H1 (cell line): ENCODE data around the gene OR8D4. TPM values are rescaled to one million over a fixed set of nuclear protein-coding genes. Genes with fewer than 3 reads are reported as not detected.

Experiments used
- CTCF ChIA-PET: fragments of 300-600 bp; sonication (Branson Sonifier 250); formaldehyde crosslinking; loops from one replicate; lab custom pipeline; 2021; ENCODE audit not compliant: partially characterized antibody; lab: Charles Lee
- POLR2A ChIA-PET: fragments of 300-600 bp; sonication (Branson Sonifier 250); formaldehyde crosslinking; loops from one replicate; lab custom pipeline; 2021; ENCODE audit warnings: inconsistent platforms; ENCODE audit not compliant: partially characterized antibody; lab: Charles Lee
- DNase-seq, 2 experiments: peaks; one replicate each; pipeline versions ENCODE4 v3.0.0 to v3.0.0-alpha.2; 2010 to 2022; ENCODE audit warnings: low spot score in 2 of 2, low read depth in 1 of 2, mixed read lengths in 1 of 2
- FAIRE-seq: peaks from 2 replicates; lab custom pipeline; 2011; peaks lifted over from hg19 to GRCh38; lab: Jason Lieb, UNC
- H2AFZ ChIP-seq: 2 replicates; pipeline ENCODE4 v1.8.1; 2012; ENCODE audit warnings: low read length, inconsistent platforms
- H2AK5ac ChIP-seq: 2 replicates; pipeline ENCODE4 v1.6.1; 2013; ENCODE audit warnings: low read depth, low read length
- H2BK120ac ChIP-seq: replicated peaks from 2 replicates; pipeline ENCODE3; 2013; ENCODE audit warnings: low read depth, low read length, inconsistent platforms
- H2BK12ac ChIP-seq: 2 replicates; pipeline ENCODE4 v1.6.1; 2013; ENCODE audit warnings: low read depth, low read length
- H2BK15ac ChIP-seq: 2 replicates; pipeline ENCODE4 v1.6.1; 2013; ENCODE audit warnings: low read length
- H2BK20ac ChIP-seq: 2 replicates; pipeline ENCODE4 v1.6.1; 2013; ENCODE audit warnings: low read length
- H2BK5ac ChIP-seq: 2 replicates; pipeline ENCODE4 v1.6.1; 2013; ENCODE audit warnings: low read depth, low read length
- H3K14ac ChIP-seq: 2 replicates; pipeline ENCODE4 v1.6.1; 2013; ENCODE audit warnings: inconsistent platforms; ENCODE audit not compliant: insufficient read length
- H3K18ac ChIP-seq: 2 replicates; pipeline ENCODE4 v1.6.1; 2013; ENCODE audit warnings: low read length; ENCODE audit errors: extremely low read depth
- H3K23ac ChIP-seq: 2 replicates; pipeline ENCODE4 v1.6.1; 2013; ENCODE audit warnings: inconsistent platforms; ENCODE audit not compliant: insufficient read length
- H3K23me2 ChIP-seq: 2 replicates; pipeline ENCODE4 v1.6.1; 2013; ENCODE audit warnings: low read depth, low read length
- H3K27ac ChIP-seq: 2 replicates; pipeline ENCODE4 v1.6.1; 2011; ENCODE audit warnings: low read depth, low read length, inconsistent platforms
- H3K27me3 ChIP-seq, 4 experiments: replicated peaks in 1 of 4; 1 replicate in 1 of 4; 2 replicates in 3 of 4; pipeline versions ENCODE4 v1.6.1 to v1.8.1; 2011 to 2013; ENCODE audit warnings: low read length in 3 of 4, mild to moderate bottlenecking in 3 of 4, inconsistent platforms in 2 of 4, mixed read lengths in 2 of 4, moderate library complexity in 1 of 4; ENCODE audit not compliant: control insufficient read depth in 3 of 4, insufficient read depth in 3 of 4; ENCODE audit errors: extremely low read depth in 1 of 4
- H3K36me3 ChIP-seq, 4 experiments: 2 replicates each; pipeline versions ENCODE4 v1.6.1 to v1.8.1; 2011 to 2013; ENCODE audit warnings: mild to moderate bottlenecking in 4 of 4, low read length in 3 of 4, moderate library complexity in 2 of 4, control low read depth in 1 of 4, inconsistent platforms in 1 of 4; ENCODE audit not compliant: insufficient read depth in 4 of 4, control insufficient read depth in 2 of 4
- H3K4ac ChIP-seq: replicated peaks from 2 replicates; pipeline ENCODE3; 2013; ENCODE audit warnings: low read length, low read depth, mixed read lengths, inconsistent platforms; ENCODE audit not compliant: insufficient read length
- H3K4me1 ChIP-seq, 4 experiments: replicated peaks in 1 of 4; 1 replicate in 1 of 4; 2 replicates in 3 of 4; pipeline versions ENCODE4 v1.6.1 to v1.8.1; 2011 to 2013; ENCODE audit warnings: low read length in 3 of 4, inconsistent platforms in 2 of 4, mixed read lengths in 1 of 4; ENCODE audit not compliant: insufficient read depth in 4 of 4, control insufficient read depth in 3 of 4
- H3K4me2 ChIP-seq, 2 experiments: 2 replicates each; pipeline versions ENCODE4 v1.6.1 to v1.8.1; 2011 to 2013; ENCODE audit warnings: low read depth in 2 of 2, low read length in 2 of 2, control low read depth in 1 of 2, inconsistent platforms in 1 of 2, mild to moderate bottlenecking in 1 of 2; ENCODE audit not compliant: insufficient read depth in 1 of 2
- H3K4me3 ChIP-seq, 4 experiments: fragments of 200-600, 300-600 bp in 1 of 4; sonication (generic), shearing (Covaris generic), sonication (Bioruptor Twin) in 1 of 4; 2 replicates each; pipeline versions ENCODE4 v1.5.1 to v1.8.1; 2011 to 2016; ENCODE audit warnings: low read length in 4 of 4, low read depth in 3 of 4, control low read depth in 2 of 4, inconsistent platforms in 2 of 4, mild to moderate bottlenecking in 2 of 4, mixed read lengths in 1 of 4, moderate library complexity in 1 of 4; ENCODE audit not compliant: insufficient read depth in 2 of 4; ENCODE audit errors: extremely low read depth in 1 of 4
- H3K56ac ChIP-seq: replicated peaks from 2 replicates; pipeline ENCODE3; 2013; ENCODE audit warnings: low read depth, mild to moderate bottlenecking, mixed read lengths, low read length, inconsistent platforms; ENCODE audit not compliant: insufficient read length
- H3K79me1 ChIP-seq: 2 replicates; pipeline ENCODE4 v1.6.1; 2013; ENCODE audit warnings: low read depth, low read length, control low read depth
- H3K79me2 ChIP-seq, 2 experiments: 2 replicates each; pipeline versions ENCODE4 v1.6.1 to v1.8.1; 2012 to 2013; ENCODE audit warnings: low read length in 2 of 2, mild to moderate bottlenecking in 2 of 2, inconsistent platforms in 1 of 2; ENCODE audit not compliant: insufficient read depth in 2 of 2, control insufficient read depth in 1 of 2
- H3K9ac ChIP-seq, 4 experiments: replicated peaks in 1 of 4; 1 replicate in 1 of 4; 2 replicates in 3 of 4; pipeline versions ENCODE4 v1.6.1 to v1.8.1; 2011 to 2013; ENCODE audit warnings: low read depth in 3 of 4, low read length in 3 of 4, control low read depth in 2 of 4, mild to moderate bottlenecking in 2 of 4, moderate library complexity in 2 of 4, inconsistent platforms in 1 of 4; ENCODE audit errors: extremely low read depth in 1 of 4
- H3K9me3 ChIP-seq, 2 experiments: 2 replicates each; pipeline versions ENCODE4 v1.6.1 to v1.8.1; 2012 to 2013; ENCODE audit warnings: mild to moderate bottlenecking in 2 of 2, moderate library complexity in 2 of 2, control low read depth in 1 of 2, inconsistent platforms in 1 of 2, low read depth in 1 of 2, low read length in 1 of 2, mixed read lengths in 1 of 2; ENCODE audit not compliant: insufficient read depth in 2 of 2
- H4K20me1 ChIP-seq, 2 experiments: replicated peaks in 1 of 2; 2 replicates each; pipeline versions ENCODE3 to v1.8.1; 2011 to 2013; ENCODE audit warnings: inconsistent platforms in 2 of 2, low read length in 2 of 2, mild to moderate bottlenecking in 1 of 2; ENCODE audit not compliant: insufficient read depth in 2 of 2, control insufficient read depth in 1 of 2
- H4K5ac ChIP-seq: 2 replicates; pipeline ENCODE4 v1.6.1; 2013; ENCODE audit warnings: low read length, low read depth, mixed read lengths, inconsistent platforms; ENCODE audit not compliant: insufficient read length
- H4K8ac ChIP-seq: 2 replicates; pipeline ENCODE4 v1.8.0; 2013; ENCODE audit warnings: mild to moderate bottlenecking, moderate library complexity, low read length, inconsistent platforms; ENCODE audit not compliant: insufficient read depth; ENCODE audit errors: extremely low read depth
- H4K91ac ChIP-seq: replicated peaks from 2 replicates; pipeline ENCODE3; 2013; ENCODE audit warnings: low read length, mixed read lengths, inconsistent platforms; ENCODE audit not compliant: insufficient read length
- ATF2 ChIP-seq: IDR thresholded peaks from 2 replicates; pipeline ENCODE4 v1.6.1; 2012; ENCODE audit warnings: low read length, inconsistent platforms
- CEBPB ChIP-seq: IDR thresholded peaks from 2 replicates; pipeline ENCODE4 v1.6.1; 2012; ENCODE audit warnings: low read depth, low read length
- CTBP2 ChIP-seq: IDR thresholded peaks from 2 replicates; pipeline ENCODE4 v1.7.0; 2011; ENCODE audit warnings: borderline replicate concordance, mild to moderate bottlenecking, moderate library complexity, mixed read lengths, low read length; ENCODE audit not compliant: insufficient read depth, insufficient read length
- POLR2A ChIP-seq, 2 experiments: IDR thresholded peaks; 1 replicate in 1 of 2; 2 replicates in 1 of 2; pipeline ENCODE4 v1.6.1; 2011; ENCODE audit warnings: low read depth in 2 of 2, low read length in 2 of 2, mild to moderate bottlenecking in 2 of 2; ENCODE audit errors: control extremely low read depth in 1 of 2
- POLR2AphosphoS5 ChIP-seq: IDR thresholded peaks from 2 replicates; pipeline ENCODE4 v1.6.1; 2011; ENCODE audit warnings: low read depth, low read length
- POU5F1 ChIP-seq: IDR thresholded peaks from 2 replicates; pipeline ENCODE4 v1.6.1; 2011; ENCODE audit warnings: low read depth, mild to moderate bottlenecking, low read length, moderate library complexity
- RXRA ChIP-seq: IDR thresholded peaks from 2 replicates; pipeline ENCODE4 v1.6.1; 2011; ENCODE audit warnings: low read depth, mild to moderate bottlenecking, low read length, moderate library complexity; ENCODE audit not compliant: insufficient read depth
- SIX5 ChIP-seq: IDR thresholded peaks from 2 replicates; pipeline ENCODE4 v1.6.1; 2011; ENCODE audit warnings: mild to moderate bottlenecking, low read depth, low read length
- SRF ChIP-seq: IDR thresholded peaks from 2 replicates; pipeline ENCODE4 v1.6.1; 2011; ENCODE audit warnings: mild to moderate bottlenecking, low read depth, low read length, moderate library complexity
- TCF12 ChIP-seq: IDR thresholded peaks from 2 replicates; pipeline ENCODE4 v1.6.1; 2011; ENCODE audit warnings: low read depth, mild to moderate bottlenecking, low read length
- USF2 ChIP-seq: IDR thresholded peaks from 2 replicates; pipeline ENCODE4 v1.6.1; 2011; ENCODE audit warnings: low read length, improper control_type of control experiment
- polyA plus RNA-seq, 7 experiments: library from polyadenylated mRNA; depleted of rRNA in 3 of 7; stranded (reverse) in 5 of 7; unstranded in 2 of 7; fragments of >200 nt in 5 of 7; fragments of 200-250 nt in 2 of 7; gene quantifications; 1 replicate in 5 of 7; 2 replicates in 1 of 7; 4 replicates in 1 of 7; pipeline versions ENCODE4 v1.2.1 to v1.2.3, GENCODE V29; 2011 to 2013; ENCODE audit warnings: missing spikeins in 2 of 7, mixed read lengths in 2 of 7
- total RNA-seq: library from RNA; stranded (reverse); fragmentation: NEBNext Ultra II Directional; extraction: Animal tissue kit (Norgen Biotek cat#: 25700); gene quantifications from 2 replicates; pipeline ENCODE4 v1.2.1, GENCODE V29; 2021

Gene OR8D4
- total and polyA plus RNA-seq, 2 of the 8 experiments (the other 6 are each of a cell fraction or from before 2014, with no cell fraction given): not detected

- DNase-seq (no peak), FAIRE-seq (no peak)
- H3K9ac ChIP-seq: no peak overlapping the region
- no peak overlapping the region for H4K5ac ChIP-seq
- H3K4ac ChIP-seq: no peak overlapping the region
- no peak overlapping the region for H3K23ac ChIP-seq
- H3K27ac ChIP-seq: no peak overlapping the region
- POLR2A ChIA-PET: no interaction called here
- H2AFZ ChIP-seq: peak overlapping the region; percentile 28; the same call in 1 of the 2 replicates
- no peak overlapping the region for H3K56ac ChIP-seq
- H2BK120ac ChIP-seq: no peak overlapping the region
- H3K18ac ChIP-seq: no peak overlapping the region
- no peak overlapping the region for H2AK5ac ChIP-seq
- CTCF ChIA-PET: no interaction called here
- H4K20me1 ChIP-seq: no peaks in the 10 kb centered on the region
- H3K36me3 ChIP-seq: no peaks in the 10 kb centered on the region
- no peak overlapping the region for H4K8ac ChIP-seq
- H3K4me2 ChIP-seq: no peak overlapping the region
- H2BK12ac ChIP-seq: no peak overlapping the region
- H4K91ac ChIP-seq: no peak overlapping the region
- no peak overlapping the region for H2BK20ac ChIP-seq
- H3K23me2 ChIP-seq: no peaks in the 10 kb centered on the region
- H3K14ac ChIP-seq: no peak overlapping the region
- no peak overlapping the region for H3K4me3 ChIP-seq
- no peak overlapping the region for H2BK5ac ChIP-seq
- H3K79me1 ChIP-seq: no peaks in the 10 kb centered on the region
- H3K4me1 ChIP-seq: no peaks in the 10 kb centered on the region
- H3K79me2 ChIP-seq: no peaks in the 10 kb centered on the region
- H3K27me3 ChIP-seq: no peaks in the 10 kb centered on the region
- no peaks in the 10 kb centered on the region for H3K9me3 ChIP-seq
- H2BK15ac ChIP-seq: no peak overlapping the region
- TF ChIP-seq USF2 (no peak), POLR2AphosphoS5 (no peak), CEBPB (no peak), CTBP2 (no peak), POU5F1 (no peak), SRF (no peak), ATF2 (no peak), SIX5 (no peak), TCF12 (no peak), POLR2A (IDR thresholded peaks at IDR 0.05; ENCODE audit: control extremely low read depth in 1 of 2, low read depth in 2 of 2, low read length in 2 of 2) (no peak), RXRA (no peak)
These were observed 9.9 kb upstream of the OR8D4 start for GRCh38 chr11:123892031-123892430.
